ENCODE measurements around the gene CCDC116.
A peak's percentile ranks its signal among the peaks of the same experiment; 100 is the strongest.

CCDC116 gene

DNA sequence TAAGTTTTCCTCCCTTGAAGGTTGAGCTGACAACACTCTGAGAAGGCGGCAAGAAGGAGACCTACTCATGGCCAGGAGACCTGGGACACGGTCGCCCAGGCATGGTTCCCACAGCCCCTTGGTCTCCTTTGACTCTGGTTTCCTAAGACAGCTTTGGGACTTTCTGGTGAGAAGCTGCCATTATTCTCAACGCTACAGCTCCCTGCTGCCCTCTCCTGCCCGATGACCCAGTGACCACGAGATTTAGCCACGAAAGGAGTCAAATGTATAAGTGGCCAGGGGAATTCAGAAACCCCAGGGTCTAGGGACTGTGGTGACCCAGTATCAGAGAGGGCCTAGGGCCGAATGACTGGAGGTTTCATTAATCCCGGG is 8.8 kb downstream of the CCDC116 start:
- H3K9ac ChIP-seq (ENCODE audit: low read depth, low read length, poor library complexity, severe bottlenecking) = peak overlapping the region; percentile 86
- peaks cover 26% of the 10 kb centered on the region for H3K79me2 ChIP-seq (ENCODE audit: insufficient read depth, low read length)
- TF ChIP-seq EZH2phosphoT487 (IDR thresholded peaks at IDR 0.05; ENCODE audit: borderline replicate concordance) = no peak
- TF ChIP-seq, protein P1, sequence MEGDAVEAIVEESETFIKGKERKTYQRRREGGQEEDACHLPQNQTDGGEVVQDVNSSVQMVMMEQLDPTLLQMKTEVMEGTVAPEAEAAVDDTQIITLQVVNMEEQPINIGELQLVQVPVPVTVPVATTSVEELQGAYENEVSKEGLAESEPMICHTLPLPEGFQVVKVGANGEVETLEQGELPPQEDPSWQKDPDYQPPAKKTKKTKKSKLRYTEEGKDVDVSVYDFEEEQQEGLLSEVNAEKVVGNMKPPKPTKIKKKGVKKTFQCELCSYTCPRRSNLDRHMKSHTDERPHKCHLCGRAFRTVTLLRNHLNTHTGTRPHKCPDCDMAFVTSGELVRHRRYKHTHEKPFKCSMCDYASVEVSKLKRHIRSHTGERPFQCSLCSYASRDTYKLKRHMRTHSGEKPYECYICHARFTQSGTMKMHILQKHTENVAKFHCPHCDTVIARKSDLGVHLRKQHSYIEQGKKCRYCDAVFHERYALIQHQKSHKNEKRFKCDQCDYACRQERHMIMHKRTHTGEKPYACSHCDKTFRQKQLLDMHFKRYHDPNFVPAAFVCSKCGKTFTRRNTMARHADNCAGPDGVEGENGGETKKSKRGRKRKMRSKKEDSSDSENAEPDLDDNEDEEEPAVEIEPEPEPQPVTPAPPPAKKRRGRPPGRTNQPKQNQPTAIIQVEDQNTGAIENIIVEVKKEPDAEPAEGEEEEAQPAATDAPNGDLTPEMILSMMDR (conservative IDR thresholded peaks at IDR 0.05; ENCODE audit: low read length) = peak; percentile 57
- peaks cover 4% of the 10 kb centered on the region for H3K27me3 ChIP-seq (ENCODE audit: insufficient read depth, low read length, poor library complexity, severe bottlenecking)
- H3K9me2 ChIP-seq (replicated peaks; ENCODE audit: low read depth, low read length) = no peaks in the 10 kb centered on the region
- H3K9me3 ChIP-seq (ENCODE audit: insufficient read depth, low read depth, low read length) = no peaks in the 10 kb centered on the region
- H3K4me2 ChIP-seq (ENCODE audit: low read depth, low read length, poor library complexity, severe bottlenecking) = peak overlapping the region; percentile 90
- H3K4me3 ChIP-seq (ENCODE audit: low read length, poor library complexity, severe bottlenecking) = peak overlapping the region; percentile 98
- H3F3A ChIP-seq (ENCODE audit: low read depth) = no peaks in the 10 kb centered on the region
- H3K36me3 ChIP-seq (ENCODE audit: insufficient read depth, low read length) = no peaks in the 10 kb centered on the region; the same call in 1 of the 2 replicates
- H4K20me1 ChIP-seq (ENCODE audit: insufficient read depth, low read length, poor library complexity, severe bottlenecking) = peaks cover 6% of the 10 kb centered on the region
- peak overlapping the region; percentile 90 for H2AFZ ChIP-seq (ENCODE audit: low read length)
- peaks cover 22% of the 10 kb centered on the region for H3K4me1 ChIP-seq (ENCODE audit: insufficient read depth, low read length, poor library complexity, severe bottlenecking)

DNA sequence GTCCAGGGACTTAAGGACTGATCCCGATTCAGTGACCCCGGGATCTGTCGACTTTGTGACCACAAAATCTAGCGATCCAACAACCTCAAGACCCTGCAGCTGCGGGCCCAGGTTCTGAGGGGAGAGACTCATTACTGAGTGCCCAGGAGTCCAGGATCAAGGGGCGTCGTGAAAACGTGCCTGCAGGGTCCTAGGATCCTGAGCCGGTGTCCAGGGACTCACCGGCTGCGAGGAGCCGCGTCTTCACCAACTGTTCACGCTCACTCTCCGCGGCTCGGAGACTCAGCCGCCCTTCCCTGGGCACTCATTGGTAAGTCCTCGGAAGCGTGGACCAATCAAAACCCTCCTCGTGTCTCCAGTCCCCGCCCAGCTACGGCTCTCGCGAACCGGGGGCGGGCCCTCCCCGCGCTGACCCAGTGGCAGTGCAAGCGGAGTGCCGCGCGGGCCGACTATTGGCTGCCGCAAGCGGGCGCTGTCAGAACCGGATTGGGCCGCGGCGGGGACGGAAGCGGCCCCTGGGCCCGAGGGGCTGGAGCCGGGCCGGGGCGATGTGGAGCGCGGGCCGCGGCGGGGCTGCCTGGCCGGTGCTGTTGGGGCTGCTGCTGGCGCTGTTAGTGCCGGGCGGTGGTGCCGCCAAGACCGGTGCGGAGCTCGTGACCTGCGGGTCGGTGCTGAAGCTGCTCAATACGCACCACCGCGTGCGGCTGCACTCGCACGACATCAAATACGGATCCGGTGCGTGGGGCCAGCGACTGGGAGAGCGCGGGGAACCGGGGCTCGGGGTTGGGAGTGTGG is 9.4 kb downstream of the CCDC116 start, which contains the start of gene SDF2L1:
TSS of gene SDF2L1 (plus strand) at position 514 of the 795 bp plus-strand sequence. CDS start at position 549, 35 bp downstream.
- H3K9me2 ChIP-seq (replicated peaks; ENCODE audit: low read depth, low read length) = no peaks in the 10 kb centered on the region
- H3K4me2 ChIP-seq (ENCODE audit: low read depth, low read length, poor library complexity, severe bottlenecking) = peak within 1 kb of the TSS; percentile 90
- peak within 1 kb of the TSS; percentile 98 for H3K4me3 ChIP-seq (ENCODE audit: low read length, poor library complexity, severe bottlenecking)
- peak within 1 kb of the TSS; percentile 99 for H3K9ac ChIP-seq (ENCODE audit: low read depth, low read length, poor library complexity, severe bottlenecking)
- H4K20me1 ChIP-seq (ENCODE audit: insufficient read depth, low read length, poor library complexity, severe bottlenecking) = peaks cover 6% of the 10 kb centered on the region
- no peaks in the 10 kb centered on the region for H3K9me3 ChIP-seq (ENCODE audit: insufficient read depth, low read depth, low read length)
- peaks cover 4% of the 10 kb centered on the region for H3K27me3 ChIP-seq (ENCODE audit: insufficient read depth, low read length, poor library complexity, severe bottlenecking)
- H2AFZ ChIP-seq (ENCODE audit: low read length) = peak within 1 kb of the TSS; percentile 90
- peaks cover 26% of the 10 kb centered on the region for H3K79me2 ChIP-seq (ENCODE audit: insufficient read depth, low read length)
- no peaks in the 10 kb centered on the region; the same call in 1 of the 2 replicates for H3K36me3 ChIP-seq (ENCODE audit: insufficient read depth, low read length)
- no peaks in the 10 kb centered on the region for H3F3A ChIP-seq (ENCODE audit: low read depth)
- TF ChIP-seq, protein P1 (conservative IDR thresholded peaks at IDR 0.05; ENCODE audit: low read length) = peak; percentile 5; the same call in 1 of the 2 replicates
- TF ChIP-seq EZH2phosphoT487 (IDR thresholded peaks at IDR 0.05; ENCODE audit: borderline replicate concordance) = no peak
- H3K4me1 ChIP-seq (ENCODE audit: insufficient read depth, low read length, poor library complexity, severe bottlenecking) = peaks cover 24% of the 10 kb centered on the region

GRCh38 chr22:21642584-21643448 is 10.3 kb downstream of the CCDC116 start:
- Histone ChIP-seq H3K4me3 (ENCODE audit: low read length, poor library complexity, severe bottlenecking) (peak overlapping the region; percentile 98), H3K9me2 (replicated peaks; ENCODE audit: low read depth, low read length) (no peaks in the 10 kb centered on the region), H4K20me1 (ENCODE audit: insufficient read depth, low read length, poor library complexity, severe bottlenecking) (peaks cover 6% of the 10 kb centered on the region), H3F3A (ENCODE audit: low read depth) (no peaks in the 10 kb centered on the region), H3K4me1 (ENCODE audit: insufficient read depth, low read length, poor library complexity, severe bottlenecking) (peaks cover 24% of the 10 kb centered on the region), H3K79me2 (ENCODE audit: insufficient read depth, low read length) (peaks cover 31% of the 10 kb centered on the region), H3K27me3 (ENCODE audit: insufficient read depth, low read length, poor library complexity, severe bottlenecking) (peaks cover 4% of the 10 kb centered on the region), H3K9ac (ENCODE audit: low read depth, low read length, poor library complexity, severe bottlenecking) (peak overlapping the region; percentile 99), H2AFZ (ENCODE audit: low read length) (peak overlapping the region; percentile 88), H3K36me3 (ENCODE audit: insufficient read depth, low read length) (no peaks in the 10 kb centered on the region; the same call in 1 of the 2 replicates), H3K4me2 (ENCODE audit: low read depth, low read length, poor library complexity, severe bottlenecking) (peak overlapping the region; percentile 90), H3K9me3 (ENCODE audit: insufficient read depth, low read depth, low read length) (no peaks in the 10 kb centered on the region)
- TF ChIP-seq, protein P1 (conservative IDR thresholded peaks at IDR 0.05; ENCODE audit: low read length) = peak; percentile 73
- TF ChIP-seq EZH2phosphoT487 (IDR thresholded peaks at IDR 0.05; ENCODE audit: borderline replicate concordance) = no peak

All from Loucy (cell line).